Thoracic aorta (tissue), 2 donors: ENCODE data around the gene UGT1A8. TPM values are rescaled to one million over a fixed set of nuclear protein-coding genes. Genes with fewer than 3 reads are reported as not detected.

Experiments
- ATAC-seq: fragments of 150-250 bp; one replicate; pipeline ENCODE4 v1.8.0; 2017; ENCODE audit warnings: low read depth; ENCODE audit not compliant: insufficient number of reproducible peaks, low FRiP score
- DNase-seq: peaks from one replicate; pipeline ENCODE4 v3.0.0-alpha.2; 2020; ENCODE audit warnings: low spot score
- H3K27ac ChIP-seq, 2 donors: fragments of 200-600 bp; sonication (generic); 1 replicate in 1 of 2; 2 replicates in 1 of 2; pipeline ENCODE4 v1.5.1; 2016; ENCODE audit warnings: mild to moderate bottlenecking in 2 of 2, moderate library complexity in 2 of 2
- H3K27me3 ChIP-seq: fragments of 200-600 bp; sonication (generic); replicated peaks from 2 replicates; pipeline ENCODE4 v1.6.0; 2016; ENCODE audit warnings: mild to moderate bottlenecking; ENCODE audit not compliant: insufficient read depth
- H3K36me3 ChIP-seq: fragments of 200-600 bp; sonication (generic); one replicate; pipeline ENCODE4 v1.5.1; 2016
- H3K4me1 ChIP-seq, 2 donors: fragments of 200-600 bp; sonication (generic); 1 replicate in 1 of 2; 2 replicates in 1 of 2; pipeline versions ENCODE4 v1.5.1 to v1.6.0; 2016; ENCODE audit warnings: low read depth in 2 of 2, mild to moderate bottlenecking in 1 of 2; ENCODE audit not compliant: control insufficient read depth in 1 of 2
- H3K4me3 ChIP-seq: fragments of 200-600 bp; sonication (generic); 2 replicates; pipeline ENCODE4 v1.5.1; 2016; ENCODE audit warnings: mild to moderate bottlenecking
- H3K9me3 ChIP-seq: fragments of 200-600 bp; sonication (generic); 2 replicates; pipeline ENCODE4 v1.5.1; 2016
- total RNA-seq, 2 donors: library from RNA; depleted of rRNA; stranded (reverse); fragments of >200 nt; gene quantifications; one replicate each; pipeline versions ENCODE4 v1.1.0 to v1.2.3, GENCODE V29; 2016
- TF ChIP-seq, protein P1 (sequence below): fragments of 200-600 bp; sonication (generic); IDR thresholded peaks from one replicate; pipeline ENCODE4 v1.5.1; 2019; ENCODE audit warnings: antibody characterized with exemption

Gene UGT1A8
- total RNA-seq, 2 donors from 2014 or later: not detected

DNA sequence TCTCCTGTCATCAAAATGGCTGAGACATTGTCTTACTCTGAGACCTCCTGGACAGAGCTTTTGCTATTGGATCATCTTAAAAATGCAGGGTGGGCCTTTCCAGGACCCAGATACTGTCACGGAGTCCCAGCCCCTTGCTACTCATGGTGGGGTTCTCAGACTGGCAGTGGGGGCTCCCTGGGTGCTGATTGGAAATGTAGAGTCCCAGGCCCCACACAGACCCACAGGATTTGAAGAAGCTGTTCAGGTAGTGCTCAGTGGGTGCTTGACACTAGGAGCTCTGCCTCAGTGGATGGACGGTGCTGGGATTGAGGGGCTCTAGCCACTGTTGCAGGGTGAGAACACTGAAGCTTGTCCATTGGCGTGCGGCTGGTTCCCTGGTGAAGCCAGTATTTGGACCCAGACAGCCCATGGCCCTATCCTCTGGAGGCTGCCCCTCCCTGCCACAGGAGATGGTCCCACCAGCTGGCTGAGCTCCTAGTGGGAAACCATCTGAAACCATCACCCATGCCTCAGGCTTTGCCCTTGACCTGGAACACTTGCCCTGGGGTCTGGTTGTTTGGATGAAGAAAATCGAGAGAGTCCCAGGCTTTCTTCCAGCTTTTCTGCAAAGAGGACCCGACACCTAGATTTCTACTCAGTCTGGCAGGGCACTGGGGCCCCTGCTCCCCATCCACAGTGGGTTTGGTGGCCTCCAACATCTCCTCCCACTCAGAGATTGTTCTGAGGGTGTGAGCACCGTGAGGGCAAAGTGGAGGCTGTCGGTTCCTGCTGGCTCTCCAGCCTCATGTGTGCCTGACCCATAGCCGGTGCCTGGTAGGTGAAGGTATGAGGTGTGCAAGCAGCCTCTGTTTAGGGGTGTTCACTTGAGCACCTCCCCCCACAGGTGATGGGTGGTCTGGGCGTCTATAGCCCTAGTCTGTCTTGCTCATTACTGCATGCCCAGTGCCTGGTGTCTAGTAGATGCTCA, 190.8 kb downstream of the UGT1A8 start:
- Histone ChIP-seq H3K9me3 (no peaks in the 10 kb centered on the region), H3K4me1 (no peaks in the 10 kb centered on the region), H3K4me3 (no peak overlapping the region), H3K27me3 (no peaks in the 10 kb centered on the region), H3K36me3 (no peaks in the 10 kb centered on the region), H3K27ac (no peak overlapping the region)
- DNase-seq (no peak), ATAC-seq (no peak)
- TF ChIP-seq, protein P1, sequence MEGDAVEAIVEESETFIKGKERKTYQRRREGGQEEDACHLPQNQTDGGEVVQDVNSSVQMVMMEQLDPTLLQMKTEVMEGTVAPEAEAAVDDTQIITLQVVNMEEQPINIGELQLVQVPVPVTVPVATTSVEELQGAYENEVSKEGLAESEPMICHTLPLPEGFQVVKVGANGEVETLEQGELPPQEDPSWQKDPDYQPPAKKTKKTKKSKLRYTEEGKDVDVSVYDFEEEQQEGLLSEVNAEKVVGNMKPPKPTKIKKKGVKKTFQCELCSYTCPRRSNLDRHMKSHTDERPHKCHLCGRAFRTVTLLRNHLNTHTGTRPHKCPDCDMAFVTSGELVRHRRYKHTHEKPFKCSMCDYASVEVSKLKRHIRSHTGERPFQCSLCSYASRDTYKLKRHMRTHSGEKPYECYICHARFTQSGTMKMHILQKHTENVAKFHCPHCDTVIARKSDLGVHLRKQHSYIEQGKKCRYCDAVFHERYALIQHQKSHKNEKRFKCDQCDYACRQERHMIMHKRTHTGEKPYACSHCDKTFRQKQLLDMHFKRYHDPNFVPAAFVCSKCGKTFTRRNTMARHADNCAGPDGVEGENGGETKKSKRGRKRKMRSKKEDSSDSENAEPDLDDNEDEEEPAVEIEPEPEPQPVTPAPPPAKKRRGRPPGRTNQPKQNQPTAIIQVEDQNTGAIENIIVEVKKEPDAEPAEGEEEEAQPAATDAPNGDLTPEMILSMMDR: no peak

DNA sequence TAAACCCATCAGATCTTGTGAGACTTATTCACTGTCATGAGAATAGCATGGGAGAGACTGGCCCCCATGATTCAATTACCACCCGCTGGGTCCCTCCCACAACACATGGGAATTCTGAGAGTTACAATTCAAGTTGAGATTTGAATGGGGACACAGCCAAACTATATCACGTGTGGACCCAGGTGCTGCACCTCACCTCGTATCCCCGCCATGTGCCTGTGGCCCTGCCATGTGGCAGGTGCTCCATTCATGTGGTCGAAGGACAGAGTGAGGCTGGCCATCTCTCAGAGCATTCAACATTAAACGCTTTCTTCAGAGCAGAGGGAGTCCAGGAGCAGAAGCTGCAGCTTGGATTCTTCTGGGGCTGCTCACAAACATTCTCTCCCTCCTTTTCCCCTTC, 193.0 kb downstream of the UGT1A8 start:
- no peaks in the 10 kb centered on the region for H3K9me3 ChIP-seq
- H3K27me3 ChIP-seq: no peaks in the 10 kb centered on the region
- H3K4me1 ChIP-seq: no peaks in the 10 kb centered on the region
- no peak overlapping the region for H3K4me3 ChIP-seq
- no peak for DNase-seq
- ATAC-seq: no peak
- no peak overlapping the region for H3K27ac ChIP-seq
- H3K36me3 ChIP-seq: no peaks in the 10 kb centered on the region
- TF ChIP-seq, protein P1: no peak

DNA sequence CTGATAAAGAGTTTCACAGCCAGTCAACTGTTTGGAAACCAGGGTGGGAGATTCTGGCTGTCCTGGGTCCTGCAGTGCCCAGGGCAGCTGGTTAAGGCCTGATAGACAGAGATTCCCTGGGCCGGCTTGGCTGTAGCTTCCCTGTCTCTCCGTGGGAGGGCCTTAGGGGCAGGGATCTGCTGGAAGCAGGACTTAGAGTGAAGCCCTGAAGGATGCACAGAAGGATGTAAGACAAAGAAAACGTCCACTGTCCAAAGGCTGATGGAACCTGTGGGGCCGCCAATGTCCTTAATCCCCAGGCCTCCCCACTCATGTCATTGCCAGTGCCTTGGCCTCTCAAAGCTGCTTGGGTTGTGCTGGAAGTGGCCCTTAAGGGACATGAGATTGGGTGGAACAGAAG, 193.7 kb downstream of the UGT1A8 start:
- no peak for ATAC-seq
- no peak overlapping the region for H3K27ac ChIP-seq
- H3K4me1 ChIP-seq: no peaks in the 10 kb centered on the region
- no peak for DNase-seq
- no peaks in the 10 kb centered on the region for H3K27me3 ChIP-seq
- TF ChIP-seq, protein P1: no peak
- H3K9me3 ChIP-seq: no peaks in the 10 kb centered on the region
- H3K4me3 ChIP-seq: no peak overlapping the region
- no peaks in the 10 kb centered on the region for H3K36me3 ChIP-seq

DNA sequence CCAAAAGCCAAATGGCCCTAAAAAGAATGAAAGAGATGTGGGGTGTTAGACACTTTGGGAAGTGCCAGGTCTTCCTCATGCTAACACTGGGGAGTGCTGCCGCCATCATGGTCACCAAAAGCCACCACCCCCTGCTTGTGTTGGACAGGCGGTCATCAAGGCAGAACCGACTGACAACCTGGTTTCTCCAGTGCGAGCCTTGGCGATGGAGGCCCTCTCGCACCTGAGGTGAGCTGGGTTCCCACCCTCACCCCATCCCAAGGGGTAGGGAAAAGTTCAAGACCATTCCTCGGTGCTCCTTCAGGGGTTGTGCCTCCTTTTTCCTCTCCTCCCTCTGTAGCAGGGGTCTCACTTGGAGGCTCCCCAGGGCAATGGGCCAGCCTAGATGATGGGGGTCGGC, 194.3 kb downstream of the UGT1A8 start:
- H3K27ac ChIP-seq: no peak overlapping the region
- H3K27me3 ChIP-seq: no peaks in the 10 kb centered on the region
- H3K4me1 ChIP-seq: no peaks in the 10 kb centered on the region
- no peak overlapping the region for H3K4me3 ChIP-seq
- H3K36me3 ChIP-seq: no peaks in the 10 kb centered on the region
- TF ChIP-seq, protein P1: no peak
- ATAC-seq (no peak), DNase-seq (no peak)
- H3K9me3 ChIP-seq: no peaks in the 10 kb centered on the region

DNA sequence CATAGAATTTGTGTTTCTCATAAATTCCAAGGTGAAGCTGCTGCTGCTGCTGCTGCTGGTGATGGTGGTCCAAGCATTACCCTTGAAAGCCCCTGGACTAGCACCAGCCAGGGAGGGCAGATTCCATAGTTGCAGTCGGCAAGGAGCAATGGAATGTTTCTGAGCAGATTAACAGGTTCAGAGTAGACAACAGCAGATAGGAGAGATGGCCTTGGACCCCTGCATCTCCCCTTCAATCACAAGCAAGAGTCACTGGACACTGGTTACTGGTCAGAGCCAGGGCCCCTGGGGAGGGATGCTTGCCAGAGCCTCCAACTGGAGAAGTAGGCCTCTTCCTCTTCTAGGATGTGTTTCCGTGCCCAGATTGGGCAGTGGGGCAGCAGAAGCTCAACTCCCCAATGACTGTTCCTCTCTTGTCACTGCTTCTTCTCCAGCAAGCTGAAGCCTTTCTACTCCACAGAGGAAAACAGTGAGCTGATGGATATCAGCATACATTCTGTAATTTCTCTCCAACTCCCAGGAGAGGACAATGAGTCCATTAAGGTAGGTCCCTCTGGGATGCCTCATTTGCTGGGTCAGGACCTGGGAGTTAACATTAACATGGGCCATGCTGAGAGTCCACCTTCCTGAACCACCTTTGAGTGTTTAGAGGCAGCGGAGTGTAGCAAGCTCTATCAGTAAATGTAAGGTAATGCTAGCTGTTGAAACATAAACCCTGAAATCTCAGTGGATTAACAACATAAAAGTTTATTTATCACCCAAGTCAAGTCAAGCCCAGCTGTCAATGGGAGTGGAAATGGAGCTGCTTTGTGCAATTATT, 196.0 kb downstream of the UGT1A8 start:
- ATAC-seq: no peak
- Histone ChIP-seq H3K27me3 (no peaks in the 10 kb centered on the region), H3K4me1 (no peaks in the 10 kb centered on the region), H3K27ac (no peak overlapping the region), H3K36me3 (no peaks in the 10 kb centered on the region), H3K4me3 (no peak overlapping the region), H3K9me3 (no peaks in the 10 kb centered on the region)
- TF ChIP-seq, protein P1: no peak
- DNase-seq: no peak
